Activated naive CD4-positive, alpha-beta T cell treated with anti-CD3 and anti-CD28 coated beads, Interleukin-2, amount 10 ng/mL, durations not matched to agents 7 days and 5 days (primary cell): Measurements from ENCODE around the gene NBAS.
"Not testable (repeated sequence)": the region's sequence is repeated elsewhere in the genome, so short reads cannot be mapped to it uniquely, and the experiment has no call there.

ENCODE experiments used
- CTCF ChIA-PET: fragments of 350-600 bp; sonication (Branson Sonifier 250); formaldehyde crosslinking; loops from one replicate; lab custom pipeline; 2021; ENCODE audit warnings: antibody characterized with exemption; lab: Charles Lee
- DNase-seq: peaks from one replicate; pipeline ENCODE4 v3.0.0-alpha.2; 2020
- H3K27ac Mint-ChIP-seq: one replicate; pipeline ENCODE4 v1.8.0; 2021; ENCODE audit warnings: mild to moderate bottlenecking, moderate library complexity, mixed read lengths
- H3K27me3 Mint-ChIP-seq: one replicate; pipeline ENCODE4 v1.8.0; 2021; ENCODE audit warnings: mild to moderate bottlenecking, mixed read lengths
- H3K36me3 Mint-ChIP-seq: one replicate; pipeline ENCODE4 v1.8.0; 2021; ENCODE audit warnings: mixed read lengths
- H3K4me1 Mint-ChIP-seq: one replicate; pipeline ENCODE4 v1.8.0; 2021; ENCODE audit warnings: mixed read lengths
- H3K4me3 Mint-ChIP-seq: one replicate; pipeline ENCODE4 v1.8.0; 2021; ENCODE audit warnings: mild to moderate bottlenecking, moderate library complexity, mixed read lengths
- H3K9me3 Mint-ChIP-seq: one replicate; pipeline ENCODE4 v1.8.0; 2021; ENCODE audit warnings: mixed read lengths

The NBAS gene

DNA sequence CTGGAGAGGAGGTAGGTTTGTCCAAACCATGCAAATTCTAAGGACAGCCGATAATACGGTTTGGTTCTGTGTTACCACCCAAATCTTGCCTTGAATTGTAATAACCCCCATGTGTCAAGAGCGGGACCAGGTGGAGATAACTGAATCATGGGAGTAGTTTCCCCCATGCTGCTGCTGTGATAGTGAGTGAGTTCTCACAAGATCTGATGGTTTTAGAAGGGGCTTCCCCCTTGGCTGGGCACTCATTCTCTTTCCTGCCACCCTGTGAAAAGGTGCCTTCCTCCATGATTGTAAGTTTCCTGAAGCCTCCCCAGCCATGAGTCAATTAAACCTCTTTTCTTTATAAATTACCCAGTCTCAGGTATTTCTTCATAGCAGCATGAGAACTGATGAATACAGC is 295.2 kb downstream of the NBAS start:
- no peak for DNase-seq
- no peak overlapping the region for H3K4me3 Mint-ChIP-seq
- no peaks in the 10 kb centered on the region for H3K9me3 Mint-ChIP-seq
- CTCF ChIA-PET: no interaction called here
- H3K36me3 Mint-ChIP-seq: peaks cover 9% of the 10 kb centered on the region
- H3K27ac Mint-ChIP-seq: no peak overlapping the region
- H3K27me3 Mint-ChIP-seq: no peaks in the 10 kb centered on the region
- no peaks in the 10 kb centered on the region for H3K4me1 Mint-ChIP-seq

DNA sequence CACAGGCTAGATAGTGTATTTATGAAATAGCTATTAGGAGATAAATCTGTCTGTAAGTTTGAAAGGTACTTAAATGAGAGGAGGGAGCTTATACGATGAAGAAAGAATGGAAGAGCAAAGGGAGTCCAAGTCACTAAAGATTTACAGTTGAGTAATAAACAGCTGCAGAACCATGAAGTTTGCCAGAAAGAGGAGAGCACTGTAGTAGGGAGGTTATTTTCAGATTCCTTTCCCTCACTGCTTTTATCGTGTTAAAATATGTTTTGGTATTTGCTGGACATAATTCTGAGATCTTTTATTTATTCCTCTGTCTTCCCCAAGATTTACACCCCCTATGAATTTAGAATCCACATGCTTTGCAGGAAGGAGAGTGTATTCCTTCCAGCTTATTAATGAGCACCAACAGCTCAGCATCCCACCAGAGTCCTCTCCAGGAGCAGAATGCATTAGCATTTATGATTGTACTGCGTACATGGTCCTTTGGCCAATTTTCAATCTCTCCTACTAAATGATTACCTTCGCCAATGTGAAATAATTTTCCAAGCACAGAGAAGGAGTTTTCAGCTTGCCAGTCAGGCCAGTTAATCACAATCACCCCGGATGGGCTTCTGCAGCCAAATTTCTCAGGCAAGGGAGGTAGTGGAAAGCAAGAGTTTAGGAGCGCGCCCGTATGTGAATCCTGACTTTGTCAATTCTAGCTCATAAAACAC is 297.0 kb downstream of the NBAS start:
- Mint-ChIP-seq H3K4me3 (no peak overlapping the region), H3K36me3 (peaks cover 16% of the 10 kb centered on the region)

GRCh38 chr2:15262792-15263191 is 298.3 kb downstream of the NBAS start:
- no peaks in the 10 kb centered on the region for H3K4me1 Mint-ChIP-seq
- H3K27me3 Mint-ChIP-seq: no peaks in the 10 kb centered on the region
- no peak overlapping the region for H3K4me3 Mint-ChIP-seq
- H3K36me3 Mint-ChIP-seq: peaks cover 18% of the 10 kb centered on the region
- CTCF ChIA-PET: no interaction called here
- no peak for DNase-seq
- peaks cover 14% of the 10 kb centered on the region for H3K9me3 Mint-ChIP-seq
- no peak overlapping the region for H3K27ac Mint-ChIP-seq

More for the DNA sequence above, 297.0 kb downstream of the NBAS start:
- H3K9me3 Mint-ChIP-seq: peaks cover 6% of the 10 kb centered on the region
- no peak overlapping the region for H3K27ac Mint-ChIP-seq
- CTCF ChIA-PET: no interaction called here
- no peaks in the 10 kb centered on the region for H3K27me3 Mint-ChIP-seq
- H3K4me1 Mint-ChIP-seq: no peaks in the 10 kb centered on the region
- DNase-seq: no peak

DNA sequence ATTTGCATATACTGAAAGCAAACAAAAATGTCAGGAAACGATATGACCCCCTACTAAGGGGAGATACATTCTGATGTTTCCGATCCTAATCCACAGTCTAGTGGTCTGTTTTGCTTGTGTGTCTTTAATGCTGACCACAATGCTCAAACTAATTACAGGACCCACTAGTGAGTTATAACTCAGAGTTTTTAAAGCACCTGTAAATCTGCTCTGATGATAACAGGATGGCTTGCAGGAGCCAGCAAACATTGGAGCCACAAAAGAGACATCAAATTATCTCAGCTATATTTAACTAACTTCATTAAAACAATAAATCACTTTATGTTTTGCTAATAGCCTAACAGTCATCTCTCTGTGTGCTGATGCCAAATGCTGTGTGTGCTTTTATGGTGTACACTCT is 300.3 kb downstream of the NBAS start:
- H3K36me3 Mint-ChIP-seq: peaks cover 18% of the 10 kb centered on the region
- H3K4me1 Mint-ChIP-seq: no peaks in the 10 kb centered on the region
- no peak for DNase-seq
- H3K4me3 Mint-ChIP-seq: no peak overlapping the region
- H3K27me3 Mint-ChIP-seq: no peaks in the 10 kb centered on the region
- H3K27ac Mint-ChIP-seq: no peak overlapping the region
- CTCF ChIA-PET: no interaction called here
- peaks cover 14% of the 10 kb centered on the region for H3K9me3 Mint-ChIP-seq

DNA sequence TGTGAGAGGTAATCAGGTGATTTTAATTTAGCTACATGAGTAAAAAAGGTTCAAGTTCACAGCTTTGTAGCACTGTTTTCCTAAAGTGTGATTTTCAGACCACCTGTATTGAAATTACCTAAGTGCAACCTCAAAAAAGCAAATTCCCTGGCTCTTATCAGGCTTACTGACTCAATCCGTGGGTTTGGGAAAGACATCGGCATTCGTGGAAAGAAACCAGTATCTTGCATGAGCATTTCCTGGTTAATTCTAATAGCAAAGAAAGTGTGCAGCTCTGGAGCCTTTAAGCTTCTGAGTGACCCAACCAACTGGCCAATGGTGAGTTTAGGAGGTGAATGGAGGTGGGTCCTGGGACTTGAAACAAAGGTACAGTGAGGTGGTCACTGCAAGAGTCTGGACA is 300.9 kb downstream of the NBAS start:
- Mint-ChIP-seq H3K4me1 (no peaks in the 10 kb centered on the region), H3K9me3 (peaks cover 14% of the 10 kb centered on the region), H3K36me3 (peaks cover 18% of the 10 kb centered on the region), H3K27ac (no peak overlapping the region), H3K4me3 (no peak overlapping the region), H3K27me3 (no peaks in the 10 kb centered on the region)
- DNase-seq: no peak
- CTCF ChIA-PET: no interaction called here

DNA sequence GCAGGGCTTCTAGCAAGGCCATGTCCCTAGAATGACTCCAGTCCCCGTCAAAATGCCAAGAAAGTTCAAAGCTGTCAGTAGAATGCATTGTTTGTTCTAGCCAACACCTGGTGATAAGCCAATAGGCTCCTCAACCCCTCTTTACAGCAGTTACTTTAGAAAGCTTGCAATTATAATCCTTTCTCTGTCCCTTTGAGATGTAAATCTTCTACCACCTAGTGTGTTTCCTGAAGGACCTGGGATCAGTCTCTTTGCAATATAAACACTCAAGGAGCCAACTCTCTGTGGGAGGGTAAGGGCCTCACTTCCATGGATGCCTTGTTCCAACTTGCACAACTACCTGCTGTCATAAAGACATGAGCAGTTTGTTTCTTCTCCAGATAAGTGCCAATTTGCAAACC is 301.8 kb downstream of the NBAS start:
- CTCF ChIA-PET: no interaction called here
- DNase-seq: no peak
- Mint-ChIP-seq H3K27ac (no peak overlapping the region), H3K4me1 (no peaks in the 10 kb centered on the region), H3K4me3 (no peak overlapping the region), H3K27me3 (no peaks in the 10 kb centered on the region), H3K36me3 (peaks cover 18% of the 10 kb centered on the region), H3K9me3 (peaks cover 14% of the 10 kb centered on the region)

DNA sequence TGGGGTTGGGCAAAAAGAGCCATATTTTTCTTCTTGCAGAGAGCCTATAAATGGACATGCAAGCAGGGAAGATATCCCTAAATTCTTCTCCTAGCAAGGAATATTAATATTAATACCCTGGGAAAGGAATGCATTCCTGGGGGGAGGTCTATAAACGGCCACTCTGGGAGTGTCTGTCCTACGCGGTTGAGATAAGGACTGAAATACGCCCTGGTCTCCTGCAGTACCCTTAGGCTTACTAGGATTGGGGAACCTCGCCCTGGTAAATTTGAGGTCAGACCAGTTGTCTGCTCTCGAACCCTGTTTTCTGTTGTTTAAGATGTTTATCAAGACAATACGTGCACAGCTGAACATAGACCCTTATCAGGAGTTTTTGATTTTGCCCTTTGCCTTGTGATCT is 302.7 kb downstream of the NBAS start:
- H3K4me3 Mint-ChIP-seq, DNase-seq, CTCF ChIA-PET, H3K27me3 Mint-ChIP-seq, H3K4me1 Mint-ChIP-seq, H3K27ac Mint-ChIP-seq: not testable (repeated sequence)
- Mint-ChIP-seq H3K36me3 (peaks cover 12% of the 10 kb centered on the region), H3K9me3 (peaks cover 14% of the 10 kb centered on the region)

DNA sequence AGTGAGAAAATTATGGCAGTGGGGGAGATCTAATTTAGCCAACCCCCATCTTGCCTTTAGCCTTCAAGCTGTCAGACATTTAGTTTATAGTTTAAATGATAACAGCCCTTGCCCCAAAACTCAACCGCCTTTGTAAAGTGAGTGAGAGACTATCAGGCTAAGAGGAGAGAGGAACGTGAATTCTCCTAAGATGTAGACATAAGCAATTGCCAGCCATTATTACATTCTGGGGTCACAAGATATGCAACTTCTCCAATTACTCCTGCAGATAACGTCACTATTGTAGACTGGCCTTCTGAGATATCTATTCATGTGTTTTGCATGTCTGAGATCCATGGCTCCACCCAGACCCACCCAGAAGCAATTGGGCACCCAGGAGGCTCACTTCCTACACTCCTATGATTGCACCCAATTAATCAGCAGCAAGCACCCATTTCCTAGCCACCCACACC is 307.3 kb downstream of the NBAS start:
- CTCF ChIA-PET: no interaction called here
- peaks cover 16% of the 10 kb centered on the region for H3K36me3 Mint-ChIP-seq

DNA sequence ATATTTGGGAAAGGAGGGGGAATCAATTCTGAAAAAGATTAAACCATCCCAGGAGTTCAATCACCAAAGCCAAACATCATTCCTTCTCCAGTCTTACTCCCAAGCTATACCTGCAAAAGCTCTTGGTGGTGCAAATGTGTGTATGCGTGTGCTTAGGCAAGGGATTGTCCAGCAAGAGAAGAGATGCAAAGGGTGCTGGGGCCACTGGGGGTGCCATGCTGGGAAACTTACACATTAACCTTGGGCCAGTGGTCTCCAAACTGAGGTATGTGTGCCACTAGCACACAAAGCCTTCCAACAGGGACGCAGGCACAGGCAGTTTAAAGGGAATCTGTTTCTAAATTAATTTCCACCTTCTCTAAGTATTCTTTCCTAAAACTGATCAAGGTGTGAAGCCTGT is 307.9 kb downstream of the NBAS start:
- H3K4me1 Mint-ChIP-seq: no peaks in the 10 kb centered on the region
- no peak for DNase-seq
- no peak overlapping the region for H3K27ac Mint-ChIP-seq
- CTCF ChIA-PET: no interaction called here
- peaks cover 12% of the 10 kb centered on the region for H3K36me3 Mint-ChIP-seq
- H3K27me3 Mint-ChIP-seq: no peaks in the 10 kb centered on the region
- H3K4me3 Mint-ChIP-seq: no peak overlapping the region
- peaks cover 23% of the 10 kb centered on the region for H3K9me3 Mint-ChIP-seq

More for the DNA sequence above, 307.3 kb downstream of the NBAS start:
- DNase-seq: no peak
- Mint-ChIP-seq H3K27me3 (no peaks in the 10 kb centered on the region), H3K9me3 (peaks cover 24% of the 10 kb centered on the region), H3K4me3 (no peak overlapping the region), H3K4me1 (no peaks in the 10 kb centered on the region), H3K27ac (no peak overlapping the region)

DNA sequence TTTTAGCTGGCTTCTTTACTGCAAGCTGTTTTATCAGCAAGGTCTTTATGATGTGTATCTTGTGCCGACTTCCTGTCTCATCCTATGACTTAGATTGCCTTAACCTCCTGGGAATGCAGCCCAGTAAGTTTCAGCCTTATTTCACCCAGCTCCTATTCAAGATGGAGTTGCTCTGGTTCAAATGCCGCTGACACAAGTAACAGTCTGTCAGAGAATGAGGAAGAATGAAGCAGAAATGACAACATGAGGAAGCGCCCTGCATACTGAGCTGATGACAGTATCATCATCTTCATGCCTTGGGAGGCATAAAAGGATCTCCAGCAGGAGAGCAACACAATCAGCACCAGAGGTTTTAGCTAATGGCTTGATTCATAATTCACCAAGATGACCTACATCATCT is 309.4 kb downstream of the NBAS start:
- Mint-ChIP-seq H3K9me3 (peaks cover 20% of the 10 kb centered on the region), H3K4me1 (no peaks in the 10 kb centered on the region), H3K27me3 (no peaks in the 10 kb centered on the region), H3K36me3 (peaks cover 12% of the 10 kb centered on the region), H3K27ac (no peak overlapping the region), H3K4me3 (no peak overlapping the region)
- CTCF ChIA-PET: no interaction called here
- DNase-seq: no peak

GRCh38 chr2:15250946-15251345 is 310.2 kb downstream of the NBAS start:
- Mint-ChIP-seq H3K9me3 (peaks cover 20% of the 10 kb centered on the region), H3K36me3 (peaks cover 12% of the 10 kb centered on the region)
- H3K4me1 Mint-ChIP-seq, H3K27ac Mint-ChIP-seq, H3K4me3 Mint-ChIP-seq, H3K27me3 Mint-ChIP-seq, DNase-seq, CTCF ChIA-PET: not testable (repeated sequence)

DNA sequence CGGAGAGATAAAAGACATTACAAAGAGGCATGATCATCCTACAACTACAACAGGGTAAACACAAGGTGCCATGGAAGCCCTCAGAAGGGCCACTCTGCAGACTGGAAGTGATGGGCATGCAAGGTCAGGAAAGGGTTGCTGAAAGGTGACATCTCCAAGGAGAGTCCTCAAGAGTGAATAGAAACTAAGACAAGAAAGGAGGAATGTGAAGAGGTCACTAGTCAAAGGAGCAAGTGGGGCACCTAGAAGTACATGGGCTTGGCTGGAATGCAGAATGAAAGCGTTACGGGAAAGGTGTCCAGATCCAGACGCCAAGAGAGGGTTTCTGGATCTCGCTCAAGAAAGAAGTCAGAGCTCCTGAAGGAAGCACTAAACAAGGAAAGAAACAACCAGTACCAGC is 314.3 kb downstream of the NBAS start:
- H3K4me3 Mint-ChIP-seq: no peak overlapping the region
- no peak overlapping the region for H3K27ac Mint-ChIP-seq
- CTCF ChIA-PET: no interaction called here
- H3K9me3 Mint-ChIP-seq: peaks cover 20% of the 10 kb centered on the region
- peaks cover 7% of the 10 kb centered on the region for H3K4me1 Mint-ChIP-seq
- no peaks in the 10 kb centered on the region for H3K27me3 Mint-ChIP-seq
- DNase-seq: no peak
- peaks cover 16% of the 10 kb centered on the region for H3K36me3 Mint-ChIP-seq

DNA sequence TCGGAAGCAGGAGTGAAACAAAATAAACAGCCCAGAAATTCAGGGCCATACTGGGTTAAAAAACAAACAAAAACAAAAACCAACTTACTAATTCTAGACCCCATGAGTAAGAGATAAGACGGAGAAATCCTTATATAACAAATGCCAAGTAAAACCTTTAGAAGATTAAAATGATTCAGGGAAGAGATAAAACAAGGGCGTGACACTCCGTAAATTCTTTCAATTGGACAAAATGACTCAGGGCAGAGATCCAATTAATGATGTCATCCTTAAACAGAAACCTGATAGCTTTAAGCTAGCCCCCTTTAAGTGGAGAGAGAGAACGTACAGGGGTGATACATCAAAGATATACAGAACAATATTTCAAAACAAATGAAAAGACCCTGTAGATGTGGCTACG is 317.4 kb downstream of the NBAS start:
- Mint-ChIP-seq H3K9me3 (peaks cover 3% of the 10 kb centered on the region), H3K27ac (no peak overlapping the region), H3K4me3 (no peak overlapping the region), H3K27me3 (no peaks in the 10 kb centered on the region), H3K36me3 (peaks cover 5% of the 10 kb centered on the region), H3K4me1 (peaks cover 7% of the 10 kb centered on the region)
- no peak for DNase-seq
- CTCF ChIA-PET: interaction anchor here (1.3 kb wide), 1 partner anchor 333 kb away, joined by 3 read pairs; no protein-coding TSS in a partner anchor

DNA sequence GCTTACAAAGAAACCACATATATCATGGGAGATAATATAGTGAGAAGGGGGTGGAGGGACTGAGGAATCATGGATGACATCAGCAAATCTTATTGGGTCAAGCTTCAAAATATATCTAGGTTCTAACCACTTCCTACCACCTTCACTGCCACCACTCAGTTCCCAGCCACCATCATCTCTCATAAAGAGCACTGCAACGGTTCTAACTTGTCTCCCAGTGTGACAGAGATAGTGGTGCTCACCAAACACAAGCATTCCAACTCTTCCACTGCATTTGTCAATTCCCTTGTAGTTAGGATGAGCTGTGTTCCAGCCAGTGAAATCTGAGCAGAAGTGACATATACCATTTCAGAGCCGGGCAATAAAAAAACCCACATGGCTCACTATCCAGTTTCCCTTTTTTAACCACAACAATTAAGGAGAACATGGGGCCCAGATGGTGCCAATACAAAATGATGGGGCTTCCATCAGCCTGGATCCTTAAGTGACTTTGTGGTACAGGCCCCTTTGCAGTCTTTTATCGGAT is 318.1 kb downstream of the NBAS start:
- Mint-ChIP-seq H3K36me3 (peaks cover 7% of the 10 kb centered on the region), H3K27me3 (no peaks in the 10 kb centered on the region), H3K4me3 (no peak overlapping the region), H3K4me1 (peaks cover 7% of the 10 kb centered on the region), H3K27ac (no peak overlapping the region), H3K9me3 (no peaks in the 10 kb centered on the region)
- no peak for DNase-seq
- CTCF ChIA-PET: interaction anchor here (0.7 kb wide), 1 partner anchor 159 kb away, joined by 3 read pairs; no protein-coding TSS in a partner anchor

GRCh38 chr2:15241929-15242328 is 319.2 kb downstream of the NBAS start:
- no peak overlapping the region for H3K4me3 Mint-ChIP-seq
- peaks cover 8% of the 10 kb centered on the region for H3K36me3 Mint-ChIP-seq
- DNase-seq: no peak
- H3K9me3 Mint-ChIP-seq: no peaks in the 10 kb centered on the region
- H3K27me3 Mint-ChIP-seq: no peaks in the 10 kb centered on the region
- H3K4me1 Mint-ChIP-seq: peaks cover 7% of the 10 kb centered on the region
- CTCF ChIA-PET: no interaction called here
- no peak overlapping the region for H3K27ac Mint-ChIP-seq
